Progenitor cell of endocrine pancreas (in vitro differentiated cells): ENCODE measurements around the gene TSNAXIP1. TPM values are rescaled to one million over a fixed set of nuclear protein-coding genes. Genes with fewer than 3 reads are reported as not detected.

ENCODE experiments used
- DNase-seq: peaks from one replicate; pipeline ENCODE4 v3.0.0; 2021; ENCODE audit warnings: low spot score; ENCODE audit not compliant: unreplicated experiment
- H3K27ac Mint-ChIP-seq: 2 replicates; pipeline ENCODE4 v1.8.0; 2021; ENCODE audit warnings: mild to moderate bottlenecking, moderate library complexity, mixed read lengths
- H3K27me3 Mint-ChIP-seq: 2 replicates; pipeline ENCODE4 v1.8.0; 2021; ENCODE audit warnings: mixed read lengths
- H3K36me3 Mint-ChIP-seq: 2 replicates; pipeline ENCODE4 v1.8.0; 2022; ENCODE audit warnings: mixed read lengths; ENCODE audit not compliant: insufficient read depth
- H3K4me1 Mint-ChIP-seq: 2 replicates; pipeline ENCODE4 v1.8.0; 2021; ENCODE audit warnings: low read depth, mixed read lengths
- H3K4me3 Mint-ChIP-seq: 2 replicates; pipeline ENCODE4 v1.8.0; 2021; ENCODE audit warnings: low read depth, mild to moderate bottlenecking, moderate library complexity, mixed read lengths
- H3K9me3 Mint-ChIP-seq: 2 replicates; pipeline ENCODE4 v1.8.0; 2021; ENCODE audit warnings: low read depth, mixed read lengths
- total RNA-seq: library from RNA; stranded (reverse); gene quantifications from 2 replicates; pipeline ENCODE4 v1.2.1, GENCODE V29; 2021
- TF ChIP-seq, protein P1 (sequence below): fragments of 200-600 bp; sonication (generic); IDR thresholded peaks from one replicate; pipeline ENCODE4 v1.5.0; 2021; ENCODE audit warnings: antibody characterized with exemption, mild to moderate bottlenecking; ENCODE audit not compliant: unreplicated experiment

Gene TSNAXIP1
- total RNA-seq, 1 donor from 2014 or later = 14.5 TPM

DNA sequence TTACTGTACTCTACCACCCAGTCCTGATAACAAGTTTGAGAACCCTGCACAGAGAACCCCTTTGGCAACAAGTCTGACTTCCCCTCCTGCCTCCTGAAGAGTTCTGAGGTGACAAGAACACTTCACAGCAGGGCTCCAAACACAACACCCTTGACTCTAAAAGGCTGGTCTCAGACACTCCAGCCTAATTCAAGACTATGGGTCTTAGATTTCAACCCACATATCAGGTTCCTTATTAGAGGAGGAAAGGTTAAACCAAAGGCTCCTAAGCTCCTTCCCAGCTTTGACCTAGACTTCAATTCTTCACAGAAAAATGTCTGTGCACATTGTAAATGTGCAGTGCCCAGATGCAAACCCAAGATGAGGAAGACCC lies 23.4 kb upstream of the TSNAXIP1 start:
- Mint-ChIP-seq H3K4me3 (no peak overlapping the region), H3K4me1 (no peaks in the 10 kb centered on the region), H3K9me3 (no peaks in the 10 kb centered on the region), H3K27me3 (no peaks in the 10 kb centered on the region), H3K27ac (no peak overlapping the region), H3K36me3 (peaks cover 5% of the 10 kb centered on the region)
- no peak for DNase-seq
- TF ChIP-seq, protein P1, sequence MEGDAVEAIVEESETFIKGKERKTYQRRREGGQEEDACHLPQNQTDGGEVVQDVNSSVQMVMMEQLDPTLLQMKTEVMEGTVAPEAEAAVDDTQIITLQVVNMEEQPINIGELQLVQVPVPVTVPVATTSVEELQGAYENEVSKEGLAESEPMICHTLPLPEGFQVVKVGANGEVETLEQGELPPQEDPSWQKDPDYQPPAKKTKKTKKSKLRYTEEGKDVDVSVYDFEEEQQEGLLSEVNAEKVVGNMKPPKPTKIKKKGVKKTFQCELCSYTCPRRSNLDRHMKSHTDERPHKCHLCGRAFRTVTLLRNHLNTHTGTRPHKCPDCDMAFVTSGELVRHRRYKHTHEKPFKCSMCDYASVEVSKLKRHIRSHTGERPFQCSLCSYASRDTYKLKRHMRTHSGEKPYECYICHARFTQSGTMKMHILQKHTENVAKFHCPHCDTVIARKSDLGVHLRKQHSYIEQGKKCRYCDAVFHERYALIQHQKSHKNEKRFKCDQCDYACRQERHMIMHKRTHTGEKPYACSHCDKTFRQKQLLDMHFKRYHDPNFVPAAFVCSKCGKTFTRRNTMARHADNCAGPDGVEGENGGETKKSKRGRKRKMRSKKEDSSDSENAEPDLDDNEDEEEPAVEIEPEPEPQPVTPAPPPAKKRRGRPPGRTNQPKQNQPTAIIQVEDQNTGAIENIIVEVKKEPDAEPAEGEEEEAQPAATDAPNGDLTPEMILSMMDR = no peak

DNA sequence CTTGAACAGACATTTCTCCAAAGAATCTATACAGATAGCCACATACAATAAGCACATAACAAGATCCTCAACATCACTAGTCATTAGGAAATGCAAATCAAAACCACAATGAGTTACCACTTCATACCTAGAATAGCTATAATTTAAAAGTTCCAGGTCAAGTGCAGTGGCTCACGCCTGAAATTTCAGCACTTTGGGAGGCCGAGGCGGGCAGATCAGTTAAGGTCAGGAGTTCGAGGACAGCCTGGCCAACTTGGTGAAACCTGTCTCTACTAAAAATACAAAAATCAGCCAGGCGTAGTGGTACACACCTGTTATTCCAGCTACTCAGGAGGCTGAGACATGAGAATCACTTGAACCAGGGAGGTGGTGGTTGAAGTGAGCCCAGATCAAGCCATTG lies 20.2 kb upstream of the TSNAXIP1 start:
- H3K4me1 Mint-ChIP-seq = no peaks in the 10 kb centered on the region
- no peak overlapping the region for H3K27ac Mint-ChIP-seq
- H3K4me3 Mint-ChIP-seq = no peak overlapping the region
- peaks cover 4% of the 10 kb centered on the region for H3K36me3 Mint-ChIP-seq
- TF ChIP-seq, protein P1 = no peak
- no peak for DNase-seq
- H3K27me3 Mint-ChIP-seq = no peaks in the 10 kb centered on the region
- no peaks in the 10 kb centered on the region for H3K9me3 Mint-ChIP-seq

DNA sequence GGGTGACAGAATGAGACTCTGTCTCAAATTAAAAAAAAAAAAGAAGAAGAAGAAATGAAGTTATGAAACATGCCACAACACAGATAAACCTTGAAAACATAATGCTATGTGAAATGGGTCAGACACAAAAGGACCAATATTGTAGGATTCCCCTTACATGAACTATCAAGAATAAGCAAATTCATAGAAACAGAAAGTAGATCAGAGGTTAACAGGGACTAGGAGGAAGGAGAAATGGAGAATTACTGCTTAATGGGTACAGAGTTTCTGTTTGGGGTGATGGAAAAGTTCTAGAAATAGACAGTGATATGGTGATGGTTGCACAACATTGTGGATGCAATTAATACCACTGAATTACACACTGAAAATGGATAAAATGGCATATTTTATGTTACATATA lies 16.6 kb upstream of the TSNAXIP1 start:
- no peaks in the 10 kb centered on the region for H3K27me3 Mint-ChIP-seq
- no peak overlapping the region for H3K4me3 Mint-ChIP-seq
- H3K9me3 Mint-ChIP-seq = no peaks in the 10 kb centered on the region
- TF ChIP-seq, protein P1 = no peak
- H3K4me1 Mint-ChIP-seq = no peaks in the 10 kb centered on the region
- no peak overlapping the region for H3K27ac Mint-ChIP-seq
- no peak for DNase-seq
- no peaks in the 10 kb centered on the region for H3K36me3 Mint-ChIP-seq

GRCh38 chr16:67796099-67796718 lies 10.5 kb upstream of the TSNAXIP1 start:
- no peaks in the 10 kb centered on the region for H3K9me3 Mint-ChIP-seq
- DNase-seq = no peak
- no peaks in the 10 kb centered on the region for H3K4me1 Mint-ChIP-seq
- H3K27ac Mint-ChIP-seq = no peak overlapping the region
- no peak overlapping the region for H3K4me3 Mint-ChIP-seq
- TF ChIP-seq, protein P1 = no peak
- peaks cover 13% of the 10 kb centered on the region for H3K36me3 Mint-ChIP-seq
- H3K27me3 Mint-ChIP-seq = no peaks in the 10 kb centered on the region

- peak overlapping the region; percentile 68 for H3K27ac Mint-ChIP-seq
- TF ChIP-seq, protein P1 = no peak
- peaks cover 19% of the 10 kb centered on the region for H3K36me3 Mint-ChIP-seq
- H3K4me3 Mint-ChIP-seq = no peak overlapping the region
- no peak for DNase-seq
- no peaks in the 10 kb centered on the region for H3K9me3 Mint-ChIP-seq
- no peaks in the 10 kb centered on the region for H3K27me3 Mint-ChIP-seq
- peaks cover 7% of the 10 kb centered on the region for H3K4me1 Mint-ChIP-seq
Measured at GRCh38 chr16:67800338-67800926, 6.3 kb upstream of the TSNAXIP1 start.
